Activated CD4-positive, alpha-beta T cell treated with anti-CD3 and anti-CD28 coated beads, Interleukin-2, Interleukin-6, amounts not matched to agents 100 ng/mL and 50 ng/mL, durations not matched to agents 16 hours and 8 hours (primary cell): Measurements from ENCODE around the gene PDK2.
A peak's percentile ranks its signal among the peaks of the same experiment; 100 is the strongest.

ENCODE experiments used
- DNase-seq: peaks from one replicate; pipeline ENCODE4 v3.0.0-alpha.2; 2020

PDK2 gene

GRCh38 chr17:50152736-50153135, 57.6 kb downstream of the PDK2 start:
- DNase-seq: no peak

DNA sequence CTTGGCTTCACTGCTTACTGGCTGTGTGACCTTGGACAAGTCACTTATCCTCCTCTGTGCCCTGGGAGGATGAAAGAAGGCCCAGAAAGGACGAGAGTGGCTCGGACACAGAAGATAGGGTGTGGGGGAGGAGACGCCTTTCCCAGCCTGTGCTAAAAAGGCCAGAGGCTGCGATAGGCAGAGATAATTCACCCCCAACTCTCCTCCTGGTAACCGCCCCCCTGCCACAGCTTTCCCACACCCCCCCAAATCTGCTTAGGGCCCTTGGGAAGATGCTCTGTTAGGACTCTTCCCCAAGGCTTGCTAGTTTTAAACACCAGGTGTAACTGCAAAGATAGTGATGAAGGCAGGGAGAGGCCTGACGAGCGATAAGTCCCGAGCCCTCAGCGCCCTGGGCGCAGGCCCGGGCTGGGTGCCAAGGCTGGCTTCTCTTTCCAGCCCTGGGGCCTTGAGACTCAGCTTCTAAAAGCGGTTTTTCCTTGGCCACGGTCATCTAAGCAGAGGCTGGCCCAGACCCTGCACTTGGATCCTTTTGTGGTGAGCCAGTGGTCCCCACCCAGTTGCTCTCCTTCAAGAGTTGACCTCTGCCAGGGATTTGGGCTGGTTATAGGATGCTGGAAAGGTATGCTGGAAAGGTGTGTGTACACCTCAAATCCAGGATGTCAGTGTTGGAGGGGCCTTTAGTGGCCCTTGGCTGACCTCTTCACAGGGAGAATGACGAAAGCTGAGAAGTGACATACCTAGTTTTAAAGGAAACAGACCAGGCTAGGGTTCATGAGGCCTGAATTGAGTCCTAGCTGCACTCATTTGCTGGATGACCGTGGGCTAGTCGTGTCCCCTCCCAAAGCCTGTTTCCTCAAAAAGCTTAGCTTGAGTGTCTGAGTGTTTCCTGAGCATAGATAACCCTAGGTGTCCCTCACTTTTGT, 58.8 kb downstream of the PDK2 start:
- no peak for DNase-seq

- DNase-seq: no peak
These were observed 59.5 kb downstream of the PDK2 start for GRCh38 chr17:50154604-50155003.

DNA sequence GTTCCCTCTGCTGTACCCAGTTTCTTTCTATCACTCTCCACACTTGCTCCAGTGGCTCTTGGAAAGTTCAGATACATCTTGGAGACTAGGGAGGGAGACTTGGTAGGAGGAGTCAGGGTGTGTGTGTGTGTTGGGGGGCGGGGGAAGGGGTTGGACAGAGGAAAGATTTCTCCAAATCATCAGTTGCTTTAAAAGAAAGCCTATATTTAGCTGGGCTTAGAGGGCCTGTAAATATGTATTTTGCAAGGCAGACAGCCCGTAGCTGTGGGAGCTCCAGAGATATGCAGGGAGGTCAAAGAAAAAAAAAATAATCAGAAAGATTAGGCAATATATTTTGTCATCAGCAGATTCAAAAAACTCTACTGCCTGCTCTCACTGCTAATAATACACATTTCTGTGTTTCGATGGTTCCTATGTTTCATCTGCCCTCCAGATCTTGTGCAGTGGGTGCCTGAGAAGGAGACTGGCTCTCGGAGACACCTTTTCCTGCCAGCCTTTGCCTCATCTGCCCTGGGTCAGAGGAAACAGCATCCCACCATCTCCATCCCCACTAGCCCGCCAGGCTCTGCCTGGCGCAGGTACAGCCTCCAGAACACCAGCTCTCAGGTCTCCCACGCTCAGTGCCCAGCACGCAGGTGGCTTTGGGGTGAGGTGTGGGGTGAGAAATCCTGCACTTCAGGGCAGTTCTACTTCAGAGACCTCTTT, 60.1 kb downstream of the PDK2 start:
- DNase-seq: no peak

- peak; percentile 30 for DNase-seq
These were observed 62.7 kb downstream of the PDK2 start for GRCh38 chr17:50157891-50158290.

- DNase-seq: peak; percentile 98
These were observed 66.1 kb downstream of the PDK2 start for GRCh38 chr17:50161023-50161910.
